ENCODE measurements around the gene RAD51B.

- TF ChIP-seq CTCF (IDR thresholded peaks at IDR 0.05) (no peak), POLR2AphosphoS5 (IDR thresholded peaks at IDR 0.05; ENCODE audit: low read depth, low read length) (no peak), REST (IDR thresholded peaks at IDR 0.05; ENCODE audit: insufficient read depth in 1 of 2, low read depth in 2 of 2, low read length in 1 of 2) (no peak), TCF7L2 (IDR thresholded peaks at IDR 0.05; ENCODE audit: low read depth, low read length) (no peak)
These were observed 441.7 kb downstream of the RAD51B start for GRCh38 chr14:68261092-68261842.
